Fibroblast of skin of right quadriceps (primary cell): ENCODE data around the gene METTL16.
A peak's percentile ranks its signal among the peaks of the same experiment; 100 is the strongest.
"Not testable (repeated sequence)": the region's sequence is repeated elsewhere in the genome, so short reads cannot be mapped to it uniquely, and the experiment has no call there.

Experiments
- DNase-seq: peaks from one replicate; pipeline ENCODE4 v3.0.0-alpha.2; 2013

METTL16 gene

GRCh38 chr17:2500446-2500845 is 11.2 kb downstream of the METTL16 start:
- DNase-seq, result no peak

- DNase-seq, result not testable (repeated sequence)
These were observed 22.4 kb downstream of the METTL16 start for GRCh38 chr17:2489286-2489685.

- no peak for DNase-seq
These were observed 24.4 kb downstream of the METTL16 start for GRCh38 chr17:2487306-2487705.

- not testable (repeated sequence) for DNase-seq
These were observed 25.0 kb downstream of the METTL16 start for GRCh38 chr17:2486709-2487108.

- no peak for DNase-seq
These were observed 25.7 kb downstream of the METTL16 start for GRCh38 chr17:2485970-2486369.

GRCh38 chr17:2485543-2485942 is 26.1 kb downstream of the METTL16 start:
- DNase-seq, result peak; percentile 24

- no peak for DNase-seq
These were observed 26.8 kb downstream of the METTL16 start for GRCh38 chr17:2484876-2485275.

- DNase-seq, result no peak
These were observed 28.6 kb downstream of the METTL16 start for GRCh38 chr17:2483084-2483483.

GRCh38 chr17:2482218-2482617 is 29.5 kb downstream of the METTL16 start:
- no peak for DNase-seq

- no peak for DNase-seq
These were observed 29.9 kb downstream of the METTL16 start for GRCh38 chr17:2481760-2482159.

- DNase-seq, result no peak
These were observed 33.2 kb downstream of the METTL16 start for GRCh38 chr17:2478458-2478857.

- no peak for DNase-seq
These were observed 36.6 kb downstream of the METTL16 start for GRCh38 chr17:2475056-2475455.

- DNase-seq, result no peak
These were observed 37.3 kb downstream of the METTL16 start for GRCh38 chr17:2474371-2474770.

- DNase-seq, result peak; percentile 77
These were observed 43.4 kb downstream of the METTL16 start for GRCh38 chr17:2468270-2468669.

GRCh38 chr17:2466931-2467330 is 44.8 kb downstream of the METTL16 start:
- no peak for DNase-seq

- no peak for DNase-seq
These were observed 49.2 kb downstream of the METTL16 start for GRCh38 chr17:2462481-2462880.

- DNase-seq, result no peak
These were observed 51.8 kb downstream of the METTL16 start for GRCh38 chr17:2459917-2460271.

- DNase-seq, result no peak
These were observed 53.8 kb downstream of the METTL16 start for GRCh38 chr17:2457913-2458312.

- no peak for DNase-seq
These were observed 55.2 kb downstream of the METTL16 start for GRCh38 chr17:2456475-2456874.

GRCh38 chr17:2455956-2456355 is 55.7 kb downstream of the METTL16 start:
- no peak for DNase-seq

- no peak for DNase-seq
These were observed 57.8 kb downstream of the METTL16 start for GRCh38 chr17:2453866-2454265.

- no peak for DNase-seq
These were observed 58.4 kb downstream of the METTL16 start for GRCh38 chr17:2453325-2453724.

GRCh38 chr17:2452216-2452750 is 59.4 kb downstream of the METTL16 start:
- no peak for DNase-seq

GRCh38 chr17:2450016-2450650 is 61.6 kb downstream of the METTL16 start:
- no peak for DNase-seq

- DNase-seq, result no peak
These were observed 62.2 kb downstream of the METTL16 start for GRCh38 chr17:2449486-2449885.
